ENCODE results near the gene ALX3.

The ALX3 gene

DNA sequence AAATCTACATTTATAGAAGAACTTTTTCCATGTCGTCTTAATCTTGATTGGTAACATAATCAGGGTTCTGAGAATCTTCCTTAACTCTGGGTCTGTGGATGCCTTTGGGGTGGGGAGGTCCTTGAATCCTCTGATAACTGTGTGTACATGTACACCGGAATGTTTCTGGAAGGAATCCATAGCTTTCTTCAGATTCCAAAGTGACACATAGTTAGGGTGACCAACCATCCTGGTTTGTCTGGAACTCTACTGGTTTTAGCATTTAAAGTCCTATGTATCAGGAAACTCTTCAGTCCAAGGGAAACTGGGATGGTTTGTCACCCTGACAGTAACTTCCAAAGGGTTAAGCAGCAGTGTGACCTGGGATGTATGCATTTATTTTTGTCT, 19.2 kb downstream of the ALX3 start:
- CTCF ChIA-PET = interaction anchor here (0.7 to 8.6 kb wide), 8 partner anchors 10 to 409 kb away, joined by 4 to 92 read pairs (median 9); partner anchors contain the start of gene UBL4B
- TF ChIP-seq GLI4 (tag by site-specific recombination; IDR thresholded peaks at IDR 0.05) (no peak), ZNF48 (tag by site-specific recombination; IDR thresholded peaks at IDR 0.05) (no peak), ZEB2 (tag by site-specific recombination; IDR thresholded peaks at IDR 0.05) (no peak), ZFP3 (tag by site-specific recombination; IDR thresholded peaks at IDR 0.05; ENCODE audit: low read depth) (no peak)
- H3K4me1 ChIP-seq (ENCODE audit: control insufficient read depth, insufficient read depth, low read length) = no peaks in the 10 kb centered on the region

DNA sequence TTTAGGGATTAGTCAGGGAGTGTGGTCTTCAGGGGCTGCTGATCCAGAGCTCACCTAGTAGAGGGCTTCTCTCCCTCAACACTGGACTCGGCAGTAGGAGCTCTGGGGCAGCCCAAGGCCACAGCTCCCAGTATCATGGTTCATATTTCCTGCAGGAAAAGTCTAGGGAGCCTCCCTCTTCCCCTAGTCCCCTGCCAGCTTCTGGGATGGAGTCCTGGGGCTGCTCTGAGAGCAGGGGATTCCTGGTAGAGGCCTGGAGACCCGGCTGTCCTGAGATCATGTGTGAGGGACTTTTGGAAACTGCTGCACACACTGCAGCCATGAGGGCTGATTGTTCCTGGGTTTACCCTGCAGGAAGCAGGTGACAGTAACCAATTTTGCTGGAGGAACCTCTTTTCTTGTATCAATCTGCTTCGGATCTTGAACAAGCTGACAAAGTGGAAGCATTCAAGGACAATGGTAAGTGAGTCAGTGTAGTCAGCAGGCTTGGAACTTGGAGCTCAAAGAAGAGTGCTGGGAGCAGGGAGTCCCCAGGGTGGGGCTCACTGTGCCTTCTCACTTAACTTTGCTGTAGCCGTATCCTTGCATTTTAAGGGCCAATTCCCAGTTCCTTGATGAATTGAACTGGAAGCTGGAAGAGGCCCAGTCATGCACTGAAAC, 19.7 kb downstream of the ALX3 start:
- Histone ChIP-seq H3K27ac (ENCODE audit: extremely low read depth, low read depth, low read length) (no peak overlapping the region), H3K4me3 (ENCODE audit: low read depth, low read length) (no peak overlapping the region), H3K9me3 (ENCODE audit: control insufficient read depth, insufficient read depth, low read depth, low read length) (no peaks in the 10 kb centered on the region), H3K4me1 (ENCODE audit: control insufficient read depth, insufficient read depth, low read length) (no peaks in the 10 kb centered on the region), H3K36me3 (ENCODE audit: control insufficient read depth in 2 of 2, insufficient read depth in 1 of 2, low read length in 2 of 2) (peaks cover 29 to 99% of the 10 kb centered on the region in 2 experiments)
- POLR2A ChIA-PET = interaction anchor here (1.5 to 2.9 kb wide), 2 partner anchors 11 to 16 kb away, joined by 3 to 8 read pairs; partner anchors contain the start of gene STRIP1
- TF ChIP-seq KLF7 (tag by site-specific recombination; IDR thresholded peaks at IDR 0.05; ENCODE audit: borderline replicate concordance) (no peak), ZNF248 (tag by site-specific recombination; IDR thresholded peaks at IDR 0.05) (no peak), ZNF223 (tag by site-specific recombination; IDR thresholded peaks at IDR 0.05) (no peak)
- CTCF ChIA-PET = interaction anchor here (0.6 to 8.6 kb wide), 8 partner anchors 9 to 710 kb away, joined by 4 to 92 read pairs (median 9); partner anchors contain the start of gene UBL4B

More for the DNA sequence above, 19.2 kb downstream of the ALX3 start:
- peaks cover 26 to 99% of the 10 kb centered on the region in 2 experiments for H3K36me3 ChIP-seq (ENCODE audit: control insufficient read depth in 2 of 2, insufficient read depth in 1 of 2, low read length in 2 of 2)
- H3K4me3 ChIP-seq (ENCODE audit: low read depth, low read length) = no peak overlapping the region
- no peak overlapping the region for H3K27ac ChIP-seq (ENCODE audit: extremely low read depth, low read depth, low read length)
- POLR2A ChIA-PET = interaction anchor here (1.5 to 2.9 kb wide), 2 partner anchors 12 to 17 kb away, joined by 3 to 8 read pairs; partner anchors contain the start of gene STRIP1
- H3K9me3 ChIP-seq (ENCODE audit: control insufficient read depth, insufficient read depth, low read depth, low read length) = no peaks in the 10 kb centered on the region

DNA sequence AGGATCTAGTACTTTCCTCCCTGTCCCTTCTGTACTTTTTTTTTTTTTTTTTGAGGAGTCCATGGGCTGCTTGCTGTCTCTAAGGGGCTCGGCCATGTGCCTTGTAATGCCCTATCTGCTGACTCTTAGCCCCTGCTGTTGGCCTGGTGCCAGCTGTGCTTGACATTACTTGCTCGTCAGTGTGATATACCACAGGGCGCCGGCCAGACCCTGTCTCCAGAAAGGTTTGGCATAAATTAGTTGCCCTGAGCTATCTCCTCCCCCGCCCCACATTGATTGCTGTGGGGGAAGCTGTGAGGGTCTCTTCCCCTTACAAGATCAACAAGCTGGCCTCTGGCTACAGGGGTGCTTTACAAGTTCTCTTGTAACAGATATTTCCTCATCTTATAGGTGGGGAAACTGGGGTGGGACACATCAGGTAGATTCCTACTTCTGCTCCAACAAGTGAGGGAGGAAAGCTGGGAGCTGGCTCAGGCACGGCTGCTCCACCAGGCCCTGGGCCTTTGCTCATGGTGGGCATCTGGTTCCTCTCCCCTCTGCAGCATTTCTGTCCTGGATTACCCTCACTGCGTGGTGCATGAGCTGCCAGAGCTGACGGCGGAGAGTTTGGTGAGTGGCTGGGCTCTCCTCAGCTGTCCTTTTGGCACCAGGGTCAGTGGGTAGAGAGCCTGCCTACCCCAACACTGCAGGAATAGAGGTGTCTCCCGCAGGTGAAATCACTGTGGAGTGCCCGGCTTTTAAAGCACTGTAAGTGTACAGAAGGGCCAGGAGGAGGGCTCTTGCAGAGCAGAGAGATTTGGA, 20.5 kb downstream of the ALX3 start:
- Histone ChIP-seq H3K4me1 (ENCODE audit: control insufficient read depth, insufficient read depth, low read length) (no peaks in the 10 kb centered on the region), H3K4me3 (ENCODE audit: low read depth, low read length) (no peak overlapping the region), H3K27ac (ENCODE audit: extremely low read depth, low read depth, low read length) (no peak overlapping the region), H3K9me3 (ENCODE audit: control insufficient read depth, insufficient read depth, low read depth, low read length) (no peaks in the 10 kb centered on the region), H3K36me3 (ENCODE audit: control insufficient read depth in 2 of 2, insufficient read depth in 1 of 2, low read length in 2 of 2) (peaks cover 34 to 99% of the 10 kb centered on the region in 2 experiments)
- ChIA-PET CTCF (interaction anchor here (0.6 to 8.6 kb wide), 6 partner anchors 12 to 711 kb away, joined by 4 to 92 read pairs (median 30); partner anchors contain the start of gene UBL4B), POLR2A (interaction anchor here (0.7 to 2.9 kb wide), 3 partner anchors 10 to 485 kb away, joined by 3 to 8 read pairs (median 5); partner anchors contain the start of gene STRIP1)
- TF ChIP-seq FEZF1 (tag by site-specific recombination; IDR thresholded peaks at IDR 0.05) = no peak
- TF ChIP-seq ZNF23 (tag by site-specific recombination; IDR thresholded peaks at IDR 0.05; ENCODE audit: borderline replicate concordance) = no peak
- no peak for TF ChIP-seq YY2 (tag by site-specific recombination; IDR thresholded peaks at IDR 0.05)
- TF ChIP-seq ZNF239 (tag by site-specific recombination; IDR thresholded peaks at IDR 0.05) = no peak
- no peak for TF ChIP-seq ZNF654 (tag by site-specific recombination; IDR thresholded peaks at IDR 0.05; ENCODE audit: low read depth)
- TF ChIP-seq ZNF626 (tag by site-specific recombination; IDR thresholded peaks at IDR 0.05) = no peak
- no peak for TF ChIP-seq MEIS1 (CRISPR knock-in tag; IDR thresholded peaks at IDR 0.05; ENCODE audit: borderline replicate concordance)
- TF ChIP-seq ZNF843 (tag by site-specific recombination; IDR thresholded peaks at IDR 0.05) = no peak
- TF ChIP-seq, protein P1, sequence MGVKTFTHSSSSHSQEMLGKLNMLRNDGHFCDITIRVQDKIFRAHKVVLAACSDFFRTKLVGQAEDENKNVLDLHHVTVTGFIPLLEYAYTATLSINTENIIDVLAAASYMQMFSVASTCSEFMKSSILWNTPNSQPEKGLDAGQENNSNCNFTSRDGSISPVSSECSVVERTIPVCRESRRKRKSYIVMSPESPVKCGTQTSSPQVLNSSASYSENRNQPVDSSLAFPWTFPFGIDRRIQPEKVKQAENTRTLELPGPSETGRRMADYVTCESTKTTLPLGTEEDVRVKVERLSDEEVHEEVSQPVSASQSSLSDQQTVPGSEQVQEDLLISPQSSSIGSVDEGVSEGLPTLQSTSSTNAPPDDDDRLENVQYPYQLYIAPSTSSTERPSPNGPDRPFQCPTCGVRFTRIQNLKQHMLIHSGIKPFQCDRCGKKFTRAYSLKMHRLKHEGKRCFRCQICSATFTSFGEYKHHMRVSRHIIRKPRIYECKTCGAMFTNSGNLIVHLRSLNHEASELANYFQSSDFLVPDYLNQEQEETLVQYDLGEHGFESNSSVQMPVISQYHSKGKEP (tag by site-specific recombination; IDR thresholded peaks at IDR 0.05) = no peak
- TF ChIP-seq, protein P2, sequence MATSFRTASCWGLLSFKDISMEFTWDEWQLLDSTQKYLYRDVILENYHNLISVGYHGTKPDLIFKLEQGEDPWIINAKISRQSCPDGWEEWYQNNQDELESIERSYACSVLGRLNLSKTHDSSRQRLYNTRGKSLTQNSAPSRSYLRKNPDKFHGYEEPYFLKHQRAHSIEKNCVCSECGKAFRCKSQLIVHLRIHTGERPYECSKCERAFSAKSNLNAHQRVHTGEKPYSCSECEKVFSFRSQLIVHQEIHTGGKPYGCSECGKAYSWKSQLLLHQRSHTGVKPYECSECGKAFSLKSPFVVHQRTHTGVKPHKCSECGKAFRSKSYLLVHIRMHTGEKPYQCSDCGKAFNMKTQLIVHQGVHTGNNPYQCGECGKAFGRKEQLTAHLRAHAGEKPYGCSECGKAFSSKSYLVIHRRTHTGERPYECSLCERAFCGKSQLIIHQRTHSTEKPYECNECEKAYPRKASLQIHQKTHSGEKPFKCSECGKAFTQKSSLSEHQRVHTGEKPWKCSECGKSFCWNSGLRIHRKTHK (tag by site-specific recombination; IDR thresholded peaks at IDR 0.05) = no peak
- TF ChIP-seq, protein P3, sequence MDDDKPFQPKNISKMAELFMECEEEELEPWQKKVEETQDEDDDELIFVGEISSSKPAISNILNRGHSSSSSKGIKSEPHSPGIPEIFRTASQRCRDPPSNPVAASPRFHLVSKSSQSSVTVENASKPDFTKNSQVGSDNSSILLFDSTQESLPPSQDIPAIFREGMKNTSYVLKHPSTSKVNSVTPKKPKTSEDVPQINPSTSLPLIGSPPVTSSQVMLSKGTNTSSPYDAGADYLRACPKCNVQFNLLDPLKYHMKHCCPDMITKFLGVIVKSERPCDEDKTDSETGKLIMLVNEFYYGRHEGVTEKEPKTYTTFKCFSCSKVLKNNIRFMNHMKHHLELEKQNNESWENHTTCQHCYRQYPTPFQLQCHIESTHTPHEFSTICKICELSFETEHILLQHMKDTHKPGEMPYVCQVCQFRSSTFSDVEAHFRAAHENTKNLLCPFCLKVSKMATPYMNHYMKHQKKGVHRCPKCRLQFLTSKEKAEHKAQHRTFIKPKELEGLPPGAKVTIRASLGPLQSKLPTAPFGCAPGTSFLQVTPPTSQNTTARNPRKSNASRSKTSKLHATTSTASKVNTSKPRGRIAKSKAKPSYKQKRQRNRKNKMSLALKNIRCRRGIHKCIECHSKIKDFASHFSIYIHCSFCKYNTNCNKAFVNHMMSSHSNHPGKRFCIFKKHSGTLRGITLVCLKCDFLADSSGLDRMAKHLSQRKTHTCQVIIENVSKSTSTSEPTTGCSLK (tag by site-specific recombination; IDR thresholded peaks at IDR 0.05) = no peak
- TF ChIP-seq, protein P4, sequence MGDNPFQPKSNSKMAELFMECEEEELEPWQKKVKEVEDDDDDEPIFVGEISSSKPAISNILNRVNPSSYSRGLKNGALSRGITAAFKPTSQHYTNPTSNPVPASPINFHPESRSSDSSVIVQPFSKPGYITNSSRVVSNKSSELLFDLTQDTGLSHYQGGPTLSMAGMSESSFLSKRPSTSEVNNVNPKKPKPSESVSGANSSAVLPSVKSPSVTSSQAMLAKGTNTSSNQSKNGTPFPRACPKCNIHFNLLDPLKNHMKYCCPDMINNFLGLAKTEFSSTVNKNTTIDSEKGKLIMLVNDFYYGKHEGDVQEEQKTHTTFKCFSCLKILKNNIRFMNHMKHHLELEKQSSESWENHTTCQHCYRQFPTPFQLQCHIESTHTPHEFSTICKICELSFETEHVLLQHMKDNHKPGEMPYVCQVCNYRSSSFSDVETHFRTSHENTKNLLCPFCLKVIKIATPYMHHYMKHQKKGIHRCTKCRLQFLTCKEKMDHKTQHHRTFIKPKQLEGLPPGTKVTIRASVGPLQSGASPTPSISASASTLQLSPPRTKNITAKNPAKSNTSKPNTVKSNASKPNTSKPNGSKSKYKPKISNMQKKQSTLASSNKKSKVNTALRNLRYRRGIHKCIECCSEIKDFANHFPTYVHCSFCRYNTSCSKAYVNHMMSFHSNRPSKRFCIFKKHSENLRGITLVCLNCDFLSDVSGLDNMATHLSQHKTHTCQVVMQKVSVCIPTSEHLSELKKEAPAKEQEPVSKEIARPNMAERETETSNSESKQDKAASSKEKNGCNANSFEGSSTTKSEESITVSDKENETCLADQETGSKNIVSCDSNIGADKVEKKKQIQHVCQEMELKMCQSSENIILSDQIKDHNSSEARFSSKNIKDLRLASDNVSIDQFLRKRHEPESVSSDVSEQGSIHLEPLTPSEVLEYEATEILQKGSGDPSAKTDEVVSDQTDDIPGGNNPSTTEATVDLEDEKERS (tag by site-specific recombination; IDR thresholded peaks at IDR 0.05) = no peak
- no peak for TF ChIP-seq ZNF114 (tag by site-specific recombination; IDR thresholded peaks at IDR 0.05)
- TF ChIP-seq KLF9 (tag by site-specific recombination; IDR thresholded peaks at IDR 0.05; ENCODE audit: low read depth) = no peak
